Breast epithelium (tissue), 3 donors: ENCODE results near the gene FGF5.

Source experiments
- POLR2A ChIP-seq: fragments of 450-650 bp; IDR thresholded peaks from one replicate; pipeline ENCODE4 v1.6.1; 2016; ENCODE audit warnings: antibody characterized with exemption, mild to moderate bottlenecking, moderate library complexity
- TF ChIP-seq, protein P1 (sequence below), 3 donors: fragments of 450-650 bp; IDR thresholded peaks; one replicate each; pipeline ENCODE4 v1.5.1; 2016 to 2017; ENCODE audit warnings: antibody characterized with exemption in 3 of 3, mild to moderate bottlenecking in 3 of 3, moderate library complexity in 3 of 3

DNA sequence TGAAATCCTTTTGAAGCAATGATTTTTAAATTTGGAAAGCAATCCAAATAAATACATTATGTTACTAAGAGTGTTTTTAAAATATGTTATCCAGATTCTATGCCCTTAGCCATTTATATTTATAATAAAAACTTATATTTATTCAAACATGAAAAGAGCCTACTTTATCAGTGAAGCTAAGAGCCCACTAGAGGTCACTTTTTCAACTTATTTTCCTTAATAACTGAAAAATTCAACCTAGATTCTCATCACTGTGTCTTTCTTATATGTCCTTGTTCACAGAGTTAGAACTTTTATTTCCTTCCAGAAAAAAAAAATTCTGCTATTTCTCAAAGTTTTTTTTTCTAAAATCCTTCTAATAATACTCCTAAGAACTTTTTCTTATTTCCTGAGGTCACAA is 45.3 kb upstream of the FGF5 start:
- TF ChIP-seq, protein P1, sequence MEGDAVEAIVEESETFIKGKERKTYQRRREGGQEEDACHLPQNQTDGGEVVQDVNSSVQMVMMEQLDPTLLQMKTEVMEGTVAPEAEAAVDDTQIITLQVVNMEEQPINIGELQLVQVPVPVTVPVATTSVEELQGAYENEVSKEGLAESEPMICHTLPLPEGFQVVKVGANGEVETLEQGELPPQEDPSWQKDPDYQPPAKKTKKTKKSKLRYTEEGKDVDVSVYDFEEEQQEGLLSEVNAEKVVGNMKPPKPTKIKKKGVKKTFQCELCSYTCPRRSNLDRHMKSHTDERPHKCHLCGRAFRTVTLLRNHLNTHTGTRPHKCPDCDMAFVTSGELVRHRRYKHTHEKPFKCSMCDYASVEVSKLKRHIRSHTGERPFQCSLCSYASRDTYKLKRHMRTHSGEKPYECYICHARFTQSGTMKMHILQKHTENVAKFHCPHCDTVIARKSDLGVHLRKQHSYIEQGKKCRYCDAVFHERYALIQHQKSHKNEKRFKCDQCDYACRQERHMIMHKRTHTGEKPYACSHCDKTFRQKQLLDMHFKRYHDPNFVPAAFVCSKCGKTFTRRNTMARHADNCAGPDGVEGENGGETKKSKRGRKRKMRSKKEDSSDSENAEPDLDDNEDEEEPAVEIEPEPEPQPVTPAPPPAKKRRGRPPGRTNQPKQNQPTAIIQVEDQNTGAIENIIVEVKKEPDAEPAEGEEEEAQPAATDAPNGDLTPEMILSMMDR (IDR thresholded peaks at IDR 0.05), result no peak
- TF ChIP-seq POLR2A, result no peak
